Fibroblast of mammary gland (primary cell): ENCODE measurements around the gene ATP5F1B.

Experiments
- DNase-seq: peaks from one replicate; pipeline ENCODE4 v3.0.0-alpha.2; 2010; ENCODE audit warnings: low read depth
- H3K4me3 ChIP-seq: 2 replicates; pipeline ENCODE4 v1.5.1; 2011; ENCODE audit warnings: low read depth, mild to moderate bottlenecking, low read length, moderate library complexity; ENCODE audit not compliant: control insufficient read depth
- CTCF ChIP-seq: conservative IDR thresholded peaks from 2 replicates; pipeline ENCODE4 v1.5.1; 2011; ENCODE audit warnings: low read depth, low read length, inconsistent platforms; ENCODE audit not compliant: control insufficient read depth, insufficient read depth

ATP5F1B gene

GRCh38 chr12:56589783-56590182, 56.0 kb downstream of the ATP5F1B start:
- no peak for DNase-seq
- TF ChIP-seq CTCF, result no peak

More at GRCh38 chr12:56589783-56590182, 56.0 kb downstream of the ATP5F1B start:
- no peak overlapping the region for H3K4me3 ChIP-seq
